GM12872 (cell line): Measurements from ENCODE around the gene CSMD2.

ENCODE experiments used
- CTCF ChIP-seq: IDR thresholded peaks from 3 replicates; pipeline ENCODE4 v1.5.1; 2011; ENCODE audit warnings: low read depth, mild to moderate bottlenecking, low read length, moderate library complexity; ENCODE audit not compliant: insufficient read depth

The CSMD2 gene

DNA sequence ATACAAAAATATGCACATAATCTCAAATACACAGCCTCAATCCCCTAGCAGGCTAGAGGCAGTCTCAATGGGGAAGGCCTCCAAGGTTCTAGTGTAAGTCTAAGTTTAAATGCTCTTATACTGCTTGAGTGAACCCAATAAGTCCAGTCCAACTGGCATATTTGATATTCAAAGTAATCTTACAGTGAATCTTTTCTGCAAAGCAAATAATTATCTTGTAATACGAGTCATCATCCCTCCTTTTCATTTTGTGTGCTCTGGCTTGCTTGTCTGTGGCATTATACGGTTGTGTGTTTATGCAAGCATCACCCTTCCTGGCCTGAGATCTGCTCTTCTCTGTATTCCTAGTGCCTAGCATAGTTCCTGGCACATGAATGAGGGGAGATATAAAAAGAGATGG, 468.1 kb downstream of the CSMD2 start:
- TF ChIP-seq CTCF: no peak

GRCh38 chr1:33696311-33696710, 468.7 kb downstream of the CSMD2 start:
- no peak for TF ChIP-seq CTCF

GRCh38 chr1:33692206-33693188, 472.5 kb downstream of the CSMD2 start:
- TF ChIP-seq CTCF: no peak

GRCh38 chr1:33687000-33687399, 478.0 kb downstream of the CSMD2 start:
- TF ChIP-seq CTCF: no peak

- no peak for TF ChIP-seq CTCF
These were observed 478.5 kb downstream of the CSMD2 start for GRCh38 chr1:33686551-33686950.

GRCh38 chr1:33685256-33685655, 479.8 kb downstream of the CSMD2 start:
- TF ChIP-seq CTCF: no peak

GRCh38 chr1:33684396-33685179, 480.4 kb downstream of the CSMD2 start:
- TF ChIP-seq CTCF: no peak
